ENCODE results near the gene DAZAP1. TPM values are rescaled to one million over a fixed set of nuclear protein-coding genes. Genes with fewer than 3 reads are reported as not detected.

The DAZAP1 gene
- total RNA-seq, 1 donor from 2014 or later = 74.5 TPM

DNA sequence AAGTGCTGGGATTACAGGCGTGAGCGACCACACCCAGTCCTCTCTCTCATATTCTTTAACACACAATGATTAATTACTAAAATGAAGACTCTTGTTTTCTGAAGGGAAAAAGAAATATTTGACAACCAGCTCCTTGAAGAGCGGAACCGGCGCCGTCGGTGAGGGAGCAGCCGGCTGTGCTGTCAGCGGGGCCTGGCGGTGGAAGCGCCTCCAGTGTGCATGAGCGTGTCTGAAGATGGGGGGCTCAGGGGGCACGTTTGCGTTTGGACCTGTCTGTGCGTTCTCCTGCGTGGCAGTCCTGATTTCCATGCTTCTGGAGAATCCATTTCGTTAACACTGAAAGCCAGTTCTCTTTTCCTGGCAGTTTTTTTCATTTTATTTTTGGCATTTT lies 31.0 kb upstream of the DAZAP1 start:
- Histone ChIP-seq H3K36me3 (ENCODE audit: control insufficient read depth, insufficient read depth, low read length) (no peaks in the 10 kb centered on the region), H3K4me3 (ENCODE audit: low read depth, low read length) (no peak overlapping the region), H3K27me3 (ENCODE audit: control insufficient read depth, insufficient read depth, low read length) (no peaks in the 10 kb centered on the region)
- no peak for DNase-seq (ENCODE audit: low read depth)
- TF ChIP-seq, protein P1, sequence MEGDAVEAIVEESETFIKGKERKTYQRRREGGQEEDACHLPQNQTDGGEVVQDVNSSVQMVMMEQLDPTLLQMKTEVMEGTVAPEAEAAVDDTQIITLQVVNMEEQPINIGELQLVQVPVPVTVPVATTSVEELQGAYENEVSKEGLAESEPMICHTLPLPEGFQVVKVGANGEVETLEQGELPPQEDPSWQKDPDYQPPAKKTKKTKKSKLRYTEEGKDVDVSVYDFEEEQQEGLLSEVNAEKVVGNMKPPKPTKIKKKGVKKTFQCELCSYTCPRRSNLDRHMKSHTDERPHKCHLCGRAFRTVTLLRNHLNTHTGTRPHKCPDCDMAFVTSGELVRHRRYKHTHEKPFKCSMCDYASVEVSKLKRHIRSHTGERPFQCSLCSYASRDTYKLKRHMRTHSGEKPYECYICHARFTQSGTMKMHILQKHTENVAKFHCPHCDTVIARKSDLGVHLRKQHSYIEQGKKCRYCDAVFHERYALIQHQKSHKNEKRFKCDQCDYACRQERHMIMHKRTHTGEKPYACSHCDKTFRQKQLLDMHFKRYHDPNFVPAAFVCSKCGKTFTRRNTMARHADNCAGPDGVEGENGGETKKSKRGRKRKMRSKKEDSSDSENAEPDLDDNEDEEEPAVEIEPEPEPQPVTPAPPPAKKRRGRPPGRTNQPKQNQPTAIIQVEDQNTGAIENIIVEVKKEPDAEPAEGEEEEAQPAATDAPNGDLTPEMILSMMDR (IDR thresholded peaks at IDR 0.05; ENCODE audit: insufficient read depth, low read length, poor library complexity, severe bottlenecking) = no peak

DNA sequence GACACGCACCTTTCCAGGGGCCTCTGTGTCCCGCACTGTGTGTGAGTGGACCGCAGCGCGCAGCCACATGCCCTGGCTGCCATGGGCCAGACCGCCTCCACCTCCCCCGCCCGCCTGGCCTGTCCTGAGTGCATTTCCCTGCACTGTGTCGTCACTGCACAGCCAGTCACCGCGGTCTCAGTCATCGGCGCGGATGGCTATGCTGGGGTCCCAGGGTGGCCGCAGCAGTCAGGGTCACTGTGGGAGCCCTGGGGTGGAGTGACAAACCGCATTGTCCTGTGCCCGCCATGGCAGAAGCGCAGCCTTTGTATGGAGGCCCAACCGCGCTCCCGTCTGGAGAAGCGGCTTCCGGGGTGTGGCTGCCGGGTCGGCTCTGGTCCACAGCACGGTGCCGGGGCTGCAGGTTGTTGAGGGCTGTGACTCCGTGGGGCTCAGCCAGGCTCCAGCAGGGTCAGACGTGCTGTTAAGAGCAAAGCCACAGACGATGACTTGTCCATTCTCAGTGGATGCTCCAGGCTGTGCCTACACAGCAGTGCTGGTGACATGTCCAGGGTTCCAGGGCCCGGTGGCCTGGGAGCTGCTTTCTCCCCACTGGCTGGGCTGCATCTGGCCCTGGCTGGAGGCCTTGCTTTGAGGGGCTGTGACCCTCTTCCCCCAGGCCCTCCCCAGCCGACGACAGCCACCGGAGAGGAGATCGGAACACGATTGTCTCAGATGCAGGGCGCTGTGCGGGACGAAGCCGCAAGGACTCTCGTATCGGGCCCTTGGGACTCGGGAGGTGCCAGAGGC lies 30.0 kb upstream of the DAZAP1 start:
- no peaks in the 10 kb centered on the region for H3K36me3 ChIP-seq (ENCODE audit: control insufficient read depth, insufficient read depth, low read length)
- TF ChIP-seq, protein P1 (IDR thresholded peaks at IDR 0.05; ENCODE audit: insufficient read depth, low read length, poor library complexity, severe bottlenecking) = no peak
- H3K27me3 ChIP-seq (ENCODE audit: control insufficient read depth, insufficient read depth, low read length) = no peaks in the 10 kb centered on the region
- no peak overlapping the region for H3K4me3 ChIP-seq (ENCODE audit: low read depth, low read length)
- no peak for DNase-seq (ENCODE audit: low read depth)

DNA sequence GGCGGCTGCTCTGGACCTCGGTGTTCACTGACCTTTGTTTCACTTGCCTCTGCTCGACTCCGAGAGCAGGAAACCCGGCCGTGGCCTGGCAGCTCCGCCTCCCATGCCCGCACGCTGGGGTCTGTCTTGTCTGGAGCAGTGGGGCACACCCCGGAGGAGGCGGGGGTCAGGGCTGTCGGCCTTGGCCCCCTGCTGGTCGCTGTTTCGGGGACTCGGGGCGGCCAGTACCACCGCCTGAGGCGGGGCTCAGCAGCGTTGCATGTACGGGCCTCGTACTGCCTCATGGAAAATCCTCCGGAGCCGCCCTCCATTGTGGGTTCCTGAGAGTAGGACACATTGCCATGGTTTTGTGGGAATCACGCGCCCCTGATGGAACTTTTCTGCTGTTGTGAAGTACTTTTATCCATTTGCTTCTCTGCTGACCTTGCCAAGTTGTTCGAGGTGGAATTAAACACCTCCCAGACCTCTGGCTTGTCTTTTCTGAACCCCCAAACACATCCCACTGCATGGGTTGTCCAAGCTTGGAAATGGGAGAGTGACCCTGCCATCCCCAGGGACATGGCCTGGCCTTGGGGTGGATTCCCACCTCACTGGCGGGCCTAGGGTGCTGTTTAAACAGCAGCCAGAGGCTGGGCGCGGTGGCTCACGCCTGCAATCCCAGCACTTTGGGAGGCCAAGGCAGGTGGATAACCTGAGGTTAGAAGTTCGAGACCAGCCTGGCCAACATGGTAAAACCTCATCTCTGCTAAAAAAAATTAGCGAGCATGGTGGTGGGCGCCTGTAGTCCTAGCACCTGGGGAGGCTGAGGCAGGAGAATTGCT lies 29.2 kb upstream of the DAZAP1 start:
- DNase-seq (ENCODE audit: low read depth) = no peak
- TF ChIP-seq, protein P1 (IDR thresholded peaks at IDR 0.05; ENCODE audit: insufficient read depth, low read length, poor library complexity, severe bottlenecking) = no peak
- Histone ChIP-seq H3K36me3 (ENCODE audit: control insufficient read depth, insufficient read depth, low read length) (no peaks in the 10 kb centered on the region), H3K4me3 (ENCODE audit: low read depth, low read length) (no peak overlapping the region), H3K27me3 (ENCODE audit: control insufficient read depth, insufficient read depth, low read length) (no peaks in the 10 kb centered on the region)

DNA sequence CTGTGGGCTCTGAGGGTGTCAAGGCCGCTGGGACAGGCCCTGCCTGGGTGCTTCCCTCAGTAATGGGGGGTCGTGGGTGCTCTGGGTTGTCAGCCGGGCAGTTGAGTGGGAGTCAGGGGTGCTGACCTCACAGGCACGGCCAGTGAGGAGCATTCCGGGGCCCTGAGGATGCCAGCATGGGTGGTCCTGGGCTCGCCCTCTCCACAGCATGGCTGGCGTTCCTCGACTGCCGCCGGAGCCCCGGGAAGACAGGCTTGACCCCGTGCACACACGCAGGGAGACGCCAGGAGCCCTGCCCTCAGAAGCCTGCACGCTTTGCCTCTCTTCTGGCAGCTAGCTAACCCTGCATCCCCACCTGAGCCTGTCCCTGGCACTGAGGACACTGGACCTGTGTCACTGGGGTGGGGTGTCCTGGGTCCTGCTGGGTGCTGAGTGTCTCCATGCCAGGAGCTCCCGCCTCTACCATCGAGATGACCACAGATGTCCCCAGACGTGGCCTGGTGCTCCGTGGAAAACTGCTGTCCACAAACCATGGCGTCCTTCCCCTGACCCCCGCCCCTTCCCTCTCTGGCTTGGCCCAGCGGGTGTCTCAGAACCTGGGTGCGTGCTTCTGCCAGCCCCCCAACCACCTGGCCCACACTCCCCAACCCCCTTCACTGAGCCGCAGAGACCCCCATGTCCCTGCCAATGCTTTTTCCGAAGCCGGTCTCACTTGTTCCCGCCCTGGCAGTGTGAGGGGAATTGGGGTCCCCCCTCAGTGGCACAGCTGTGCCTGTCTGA lies 28.1 kb upstream of the DAZAP1 start:
- H3K4me3 ChIP-seq (ENCODE audit: low read depth, low read length) = no peak overlapping the region
- no peak for DNase-seq (ENCODE audit: low read depth)
- H3K36me3 ChIP-seq (ENCODE audit: control insufficient read depth, insufficient read depth, low read length) = no peaks in the 10 kb centered on the region
- H3K27me3 ChIP-seq (ENCODE audit: control insufficient read depth, insufficient read depth, low read length) = no peaks in the 10 kb centered on the region
- TF ChIP-seq, protein P1 (IDR thresholded peaks at IDR 0.05; ENCODE audit: insufficient read depth, low read length, poor library complexity, severe bottlenecking) = no peak

DNA sequence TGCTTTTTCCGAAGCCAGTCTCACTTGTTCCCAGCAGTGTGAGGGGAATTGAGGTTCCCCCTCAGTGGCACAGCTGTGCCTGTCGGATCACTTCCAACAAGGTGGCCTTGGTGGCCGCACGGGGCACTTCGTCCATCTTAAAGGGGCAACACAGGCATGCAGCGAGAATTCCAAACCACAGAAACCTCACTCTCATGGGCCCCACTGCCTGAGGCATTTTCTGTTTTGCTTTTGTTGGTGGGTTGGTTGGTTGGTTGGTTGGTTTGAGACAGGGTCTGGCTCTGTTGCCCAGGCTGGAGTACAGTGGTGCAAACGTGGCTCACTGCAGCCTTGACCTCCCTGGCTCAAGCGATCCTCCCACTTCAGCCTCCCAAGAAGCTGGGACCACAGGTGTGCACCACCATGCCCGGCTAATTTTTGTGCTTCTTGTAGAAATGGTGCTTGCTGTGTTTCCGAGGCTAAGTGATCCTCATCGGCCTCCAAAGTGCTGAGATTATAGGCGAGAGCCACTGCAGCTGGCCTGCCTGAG lies 27.4 kb upstream of the DAZAP1 start:
- no peak overlapping the region for H3K4me3 ChIP-seq (ENCODE audit: low read depth, low read length)
- TF ChIP-seq, protein P1 (IDR thresholded peaks at IDR 0.05; ENCODE audit: insufficient read depth, low read length, poor library complexity, severe bottlenecking) = no peak
- no peak for DNase-seq (ENCODE audit: low read depth)
- no peaks in the 10 kb centered on the region for H3K27me3 ChIP-seq (ENCODE audit: control insufficient read depth, insufficient read depth, low read length)
- H3K36me3 ChIP-seq (ENCODE audit: control insufficient read depth, insufficient read depth, low read length) = no peaks in the 10 kb centered on the region

Measured in kidney epithelial cell (primary cell).